ENCODE data around the gene ZNF239.

DNA sequence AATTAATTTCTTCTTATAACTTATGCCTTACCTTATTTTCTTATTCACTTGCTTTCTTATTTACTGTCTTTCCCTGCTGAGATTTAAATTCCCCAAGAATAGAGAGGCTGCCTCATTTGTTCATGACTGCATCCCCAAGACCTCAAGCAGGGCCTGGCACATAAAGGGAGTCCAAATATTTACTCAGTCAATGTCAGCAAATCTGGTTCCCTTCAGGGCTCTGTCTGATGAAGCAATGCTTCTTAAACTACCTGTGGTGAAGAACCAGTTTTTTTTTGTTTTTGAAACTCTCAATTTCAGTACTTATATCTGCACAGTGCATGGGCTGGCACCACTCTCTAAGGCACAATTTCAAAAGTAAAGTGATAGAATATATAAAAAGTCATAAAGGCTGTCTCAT is 4.7 kb downstream of the ZNF239 start:
- TF ChIP-seq EZH2phosphoT487 (IDR thresholded peaks at IDR 0.05; ENCODE audit: low read length) (no peak), CTCF (IDR thresholded peaks at IDR 0.05; ENCODE audit: low read length) (no peak), EZH2 (optimal IDR thresholded peaks at IDR 0.05; ENCODE audit: low read depth, low read length) (no peak)
